Activated naive CD4-positive, alpha-beta T cell treated with Interleukin-2 at 50 U/mL for 16 hours (primary cell): ENCODE data around the gene RANGRF.
"Not testable (repeated sequence)": the region's sequence is repeated elsewhere in the genome, so short reads cannot be mapped to it uniquely, and the experiment has no call there.

Source experiments
- DNase-seq: peaks from one replicate; pipeline ENCODE4 v3.0.0-alpha.2; 2020

Gene RANGRF, protein sequence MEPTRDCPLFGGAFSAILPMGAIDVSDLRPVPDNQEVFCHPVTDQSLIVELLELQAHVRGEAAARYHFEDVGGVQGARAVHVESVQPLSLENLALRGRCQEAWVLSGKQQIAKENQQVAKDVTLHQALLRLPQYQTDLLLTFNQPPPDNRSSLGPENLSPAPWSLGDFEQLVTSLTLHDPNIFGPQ

GRCh38 chr17:8288336-8289102 lies at the start of gene RANGRF:
RANGRF (plus strand) TSS chr17:8288670; CDS start chr17:8288789, 119 bp downstream.
- peak; percentile 86 for DNase-seq

DNA sequence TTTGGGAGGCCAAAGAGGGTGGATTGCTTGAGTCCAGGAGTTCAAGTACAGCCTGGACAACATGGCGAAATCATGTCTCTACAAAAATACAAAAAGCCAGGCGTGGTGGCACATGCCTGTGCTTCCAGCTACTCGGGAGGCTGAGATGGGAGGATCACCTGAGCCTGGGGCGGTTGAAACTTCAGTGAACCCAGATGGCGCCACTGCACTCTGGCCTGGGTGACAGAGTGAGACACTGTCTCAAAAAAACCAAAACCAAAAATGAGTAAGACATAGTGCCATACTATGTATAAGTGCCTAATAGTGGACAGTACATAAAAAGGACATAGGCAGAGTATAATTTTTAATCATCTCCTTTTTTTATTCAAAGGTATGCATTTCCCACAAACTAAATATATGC lies 44.6 kb upstream of the RANGRF start:
- peak; percentile 19 for DNase-seq

GRCh38 chr17:8244768-8245167 lies 43.7 kb upstream of the RANGRF start:
- no peak for DNase-seq

- DNase-seq = peak; percentile 97
Observed at GRCh38 chr17:8248751-8249607, 39.5 kb upstream of the RANGRF start, which contains the start of gene PFAS. PFAS (plus strand) TSS chr17:8249289; CDS start chr17:8253938, 4,649 bp downstream.

GRCh38 chr17:8249621-8250500 lies 38.6 kb upstream of the RANGRF start:
- no peak for DNase-seq

GRCh38 chr17:8251411-8251810 lies 37.1 kb upstream of the RANGRF start:
- not testable (repeated sequence) for DNase-seq

- DNase-seq = no peak
Observed at GRCh38 chr17:8253801-8254200, 34.7 kb upstream of the RANGRF start.

- no peak for DNase-seq
Observed at GRCh38 chr17:8254881-8255280, 33.6 kb upstream of the RANGRF start.

DNA sequence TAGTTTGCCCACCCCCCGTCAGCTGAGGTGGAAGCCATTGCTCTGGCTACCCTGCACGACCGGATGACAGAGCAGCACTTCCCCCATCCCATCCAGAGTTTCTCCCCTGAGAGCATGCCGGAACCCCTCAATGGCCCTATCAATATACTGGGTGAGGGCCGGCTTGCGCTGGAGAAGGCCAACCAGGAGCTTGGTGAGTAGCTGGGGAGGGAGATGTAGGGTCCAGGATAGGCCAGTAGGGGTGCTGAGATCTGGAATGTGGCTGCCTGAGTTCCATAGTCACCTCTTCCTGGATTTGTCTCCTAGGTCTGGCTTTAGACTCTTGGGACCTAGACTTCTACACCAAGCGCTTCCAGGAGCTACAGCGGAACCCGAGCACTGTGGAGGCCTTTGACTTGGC lies 33.0 kb upstream of the RANGRF start:
- no peak for DNase-seq

- DNase-seq = no peak
Observed at GRCh38 chr17:8256291-8256690, 32.2 kb upstream of the RANGRF start.

DNA sequence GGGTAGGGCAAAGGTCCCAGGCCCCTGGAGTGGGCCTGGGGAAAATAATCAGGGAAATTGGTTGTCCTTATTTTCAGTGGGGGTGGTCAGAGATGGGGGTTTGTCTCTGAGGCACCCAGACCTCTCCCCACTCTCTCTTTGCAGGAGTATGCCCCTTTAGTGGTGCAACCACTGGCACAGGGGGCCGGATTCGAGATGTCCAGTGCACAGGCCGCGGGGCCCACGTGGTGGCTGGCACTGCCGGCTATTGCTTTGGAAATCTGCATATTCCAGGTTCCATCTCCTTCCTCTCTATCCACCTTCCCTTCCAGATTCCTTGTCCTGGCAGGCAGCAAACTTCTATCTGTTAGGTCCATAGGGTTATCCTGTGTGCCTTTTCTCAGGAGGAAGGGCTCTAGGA lies 31.8 kb upstream of the RANGRF start:
- no peak for DNase-seq

DNA sequence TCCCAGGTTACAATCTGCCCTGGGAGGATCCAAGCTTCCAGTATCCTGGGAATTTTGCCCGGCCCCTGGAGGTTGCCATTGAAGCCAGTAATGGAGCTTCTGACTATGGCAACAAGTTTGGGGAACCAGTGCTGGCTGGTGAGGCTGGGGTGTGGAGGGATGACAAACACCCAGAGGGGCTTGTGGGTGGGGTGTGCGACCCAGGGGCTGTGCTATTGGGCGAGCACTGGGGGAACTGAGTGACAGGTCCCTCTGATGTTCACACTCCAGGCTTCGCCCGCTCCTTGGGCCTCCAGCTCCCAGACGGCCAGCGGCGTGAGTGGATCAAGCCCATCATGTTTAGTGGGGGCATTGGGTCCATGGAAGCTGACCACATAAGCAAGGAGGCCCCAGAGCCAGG lies 30.7 kb upstream of the RANGRF start:
- DNase-seq = no peak

GRCh38 chr17:8264320-8264719 lies 24.1 kb upstream of the RANGRF start:
- DNase-seq = no peak

- no peak for DNase-seq
Observed at GRCh38 chr17:8264836-8265542, 23.5 kb upstream of the RANGRF start.

DNA sequence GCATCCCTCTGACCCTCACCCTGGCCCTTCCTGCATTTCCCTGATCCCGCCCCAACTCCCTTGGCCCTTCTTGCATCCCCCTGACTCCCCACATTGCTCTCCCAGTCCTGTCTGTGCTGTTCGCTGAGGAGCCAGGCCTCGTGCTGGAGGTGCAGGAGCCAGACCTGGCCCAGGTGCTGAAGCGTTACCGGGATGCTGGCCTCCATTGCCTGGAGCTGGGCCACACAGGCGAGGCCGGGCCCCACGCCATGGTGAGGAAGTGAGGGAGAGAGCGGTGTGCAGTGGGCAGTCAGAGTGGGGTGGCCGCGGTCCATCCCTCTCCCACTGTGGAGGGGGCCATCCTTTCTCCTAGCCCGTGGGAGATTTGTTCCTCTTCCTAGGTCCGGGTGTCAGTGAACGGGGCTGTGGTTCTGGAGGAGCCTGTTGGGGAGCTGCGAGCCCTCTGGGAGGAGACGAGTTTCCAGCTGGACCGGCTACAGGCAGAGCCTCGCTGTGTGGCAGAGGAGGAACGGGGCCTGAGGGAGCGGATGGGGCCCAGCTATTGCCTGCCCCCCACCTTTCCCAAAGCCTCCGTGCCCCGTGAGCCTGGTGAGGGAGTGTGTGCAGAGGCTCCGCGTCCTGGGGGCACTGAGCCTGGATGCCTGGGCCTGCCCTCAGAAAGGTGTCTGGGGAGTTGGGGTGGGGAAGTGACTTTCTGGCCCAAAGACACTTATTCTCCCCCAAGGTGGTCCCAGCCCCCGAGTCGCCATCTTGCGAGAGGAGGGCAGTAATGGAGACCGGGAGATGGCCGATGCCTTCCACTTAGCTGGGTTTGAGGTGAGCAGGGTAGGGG lies 21.6 kb upstream of the RANGRF start:
- DNase-seq = no peak

GRCh38 chr17:8267480-8268147 lies 20.9 kb upstream of the RANGRF start:
- no peak for DNase-seq

GRCh38 chr17:8268550-8269298 lies 19.7 kb upstream of the RANGRF start:
- DNase-seq = no peak

- DNase-seq = no peak
Observed at GRCh38 chr17:8272421-8272820, 16.0 kb upstream of the RANGRF start.

DNA sequence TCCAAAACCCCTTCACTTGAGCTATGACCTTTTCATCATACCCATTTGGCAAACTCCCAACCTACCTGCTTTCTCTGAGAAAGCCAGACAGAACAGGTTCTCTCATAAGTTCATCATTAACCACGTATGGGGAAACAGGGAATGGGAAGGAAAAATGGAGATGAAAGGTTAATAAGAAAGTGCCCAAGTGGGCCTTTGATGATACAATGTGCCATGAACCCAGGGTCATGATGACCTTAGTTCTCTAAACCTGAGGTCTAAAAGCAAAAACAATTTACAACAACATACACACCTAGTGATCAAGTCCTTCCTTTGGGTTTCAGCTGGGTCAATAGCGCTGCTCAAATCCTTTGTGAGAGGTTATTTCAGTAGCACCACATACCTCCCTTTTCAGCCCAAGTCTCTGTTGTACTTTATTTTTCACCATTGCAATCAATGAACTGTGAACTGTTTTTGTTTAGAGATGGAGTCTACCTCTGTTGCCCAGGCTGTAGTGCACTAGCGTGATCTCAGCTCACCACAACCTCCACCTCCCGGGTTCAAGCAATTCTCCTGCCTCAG lies 14.5 kb upstream of the RANGRF start:
- DNase-seq = no peak
